NCI-H1105 (cell line): ENCODE data around the gene FETUB.
"Not testable (repeated sequence)": the region's sequence is repeated elsewhere in the genome, so short reads cannot be mapped to it uniquely, and the experiment has no call there.

Experiments used
- DNase-seq: peaks from one replicate; lab custom pipeline; 2025; lab: John Stamatoyannopoulos, UW

FETUB gene

DNA sequence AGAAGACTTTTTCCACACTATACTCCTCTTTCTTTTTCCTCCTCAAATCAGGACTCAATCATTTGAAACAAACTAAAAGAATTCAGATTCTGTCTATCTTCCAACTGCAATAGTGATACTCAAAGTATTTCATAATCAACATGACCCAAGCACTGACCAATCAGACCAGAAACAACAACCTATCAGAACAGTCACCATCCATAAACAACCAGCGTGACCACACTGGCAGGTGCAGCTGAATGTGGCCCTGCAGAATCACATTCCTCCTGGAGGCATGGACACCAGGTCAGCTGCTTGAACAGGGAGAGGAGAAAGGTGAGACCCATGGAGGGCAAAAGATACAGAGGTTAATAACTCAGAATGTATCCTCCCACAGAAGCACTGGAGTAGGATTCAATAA is 39.0 kb downstream of the FETUB start:
- DNase-seq: no peak

DNA sequence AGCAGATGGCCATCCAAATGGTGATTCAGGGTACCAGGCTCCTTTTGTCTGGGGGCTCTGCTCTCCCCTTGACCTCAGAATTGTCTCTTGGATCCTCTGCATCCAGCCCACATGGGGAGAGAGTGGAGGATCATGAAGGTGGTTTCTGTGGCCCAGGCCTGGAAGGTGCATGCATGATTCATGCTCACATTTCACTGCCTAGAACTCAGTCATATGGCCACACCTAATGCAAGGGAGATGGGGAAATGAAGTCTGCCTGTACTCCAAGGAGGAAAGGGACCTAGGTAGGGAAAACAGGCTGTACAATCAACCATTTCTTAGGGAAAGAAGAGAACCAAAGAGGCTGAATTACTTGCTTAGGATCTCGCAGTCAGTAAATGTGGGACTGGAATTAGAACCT is 40.7 kb downstream of the FETUB start:
- DNase-seq: no peak

DNA sequence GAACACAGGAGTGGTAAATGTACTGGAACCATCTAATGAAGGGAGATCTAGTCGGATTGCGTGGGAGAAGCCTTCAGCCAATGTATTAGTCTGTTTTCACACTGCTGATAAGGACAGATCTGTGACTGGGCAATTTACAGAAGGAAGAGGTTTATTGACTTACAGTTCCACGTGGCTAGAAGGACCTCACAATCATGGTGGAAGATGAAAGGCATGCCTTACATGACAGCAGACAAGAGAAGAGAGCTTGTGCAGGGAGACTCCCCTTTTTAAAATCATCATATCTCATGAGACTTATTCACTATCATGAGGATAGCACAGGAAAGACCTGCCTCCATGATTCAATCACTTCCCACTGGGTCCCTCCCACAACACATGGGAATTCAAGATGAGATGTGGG is 42.6 kb downstream of the FETUB start:
- no peak for DNase-seq

DNA sequence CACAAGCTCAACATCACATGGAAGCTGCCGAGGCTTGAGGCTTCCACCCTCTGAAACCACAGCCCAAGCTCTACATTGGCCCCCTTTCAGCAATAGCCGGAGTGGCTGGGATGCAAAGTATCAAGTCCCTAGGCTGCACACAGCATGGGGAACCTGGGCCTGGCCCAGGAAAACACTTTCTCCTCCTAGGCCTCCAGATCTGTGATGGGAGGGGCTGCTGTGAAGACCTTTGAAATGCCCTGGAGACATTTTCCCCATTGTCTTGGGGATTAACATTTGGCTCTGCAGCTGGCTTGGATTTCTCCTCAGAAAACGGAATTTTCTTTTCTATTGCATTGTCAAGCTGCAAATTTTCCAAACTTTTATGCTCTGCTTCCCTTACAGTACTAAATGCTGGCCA is 43.8 kb downstream of the FETUB start:
- DNase-seq: no peak

DNA sequence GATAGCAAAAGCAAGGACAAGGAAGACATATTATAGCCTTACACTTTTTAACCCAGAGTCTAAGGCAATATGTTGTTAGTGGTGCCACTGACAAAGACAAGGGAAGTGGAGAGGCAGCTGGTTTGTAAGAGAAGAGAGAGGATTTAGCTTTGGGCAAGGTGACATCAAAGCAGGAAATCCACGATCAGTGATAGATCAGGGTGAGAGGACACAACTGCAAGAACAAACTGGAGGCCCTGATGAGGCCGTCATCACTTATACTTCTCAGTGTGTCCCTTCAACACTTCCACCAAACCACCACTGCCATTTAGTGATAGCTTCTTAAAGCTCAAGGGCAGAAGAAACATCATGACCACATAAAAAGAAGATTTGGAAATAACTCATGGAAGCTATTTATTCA is 46.3 kb downstream of the FETUB start:
- not testable (repeated sequence) for DNase-seq

DNA sequence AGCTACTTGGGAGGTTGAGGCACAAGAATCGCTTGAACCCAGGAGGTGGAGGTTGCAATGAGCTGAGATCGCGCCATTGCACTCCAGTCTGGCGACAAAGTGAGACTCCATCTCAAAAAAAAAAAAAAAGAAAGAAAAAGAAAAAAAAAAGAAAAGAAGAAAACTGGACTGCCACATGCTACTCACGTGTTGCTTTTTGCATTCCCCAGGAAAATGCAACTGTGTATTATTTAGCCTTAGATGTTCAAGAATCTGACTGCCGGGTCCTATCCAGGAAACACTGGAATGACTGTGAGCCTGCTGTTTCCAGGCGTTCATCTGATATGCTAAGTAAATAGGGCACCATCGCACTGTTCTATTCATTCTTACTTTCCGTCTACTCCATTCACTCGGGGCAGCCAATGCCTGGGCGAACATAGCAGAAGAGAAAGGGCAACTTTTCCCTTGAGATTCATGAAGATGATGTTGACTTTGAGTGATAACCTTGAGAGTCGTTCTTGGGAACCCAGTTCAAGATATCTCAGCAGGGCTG is 47.0 kb downstream of the FETUB start:
- no peak for DNase-seq

DNA sequence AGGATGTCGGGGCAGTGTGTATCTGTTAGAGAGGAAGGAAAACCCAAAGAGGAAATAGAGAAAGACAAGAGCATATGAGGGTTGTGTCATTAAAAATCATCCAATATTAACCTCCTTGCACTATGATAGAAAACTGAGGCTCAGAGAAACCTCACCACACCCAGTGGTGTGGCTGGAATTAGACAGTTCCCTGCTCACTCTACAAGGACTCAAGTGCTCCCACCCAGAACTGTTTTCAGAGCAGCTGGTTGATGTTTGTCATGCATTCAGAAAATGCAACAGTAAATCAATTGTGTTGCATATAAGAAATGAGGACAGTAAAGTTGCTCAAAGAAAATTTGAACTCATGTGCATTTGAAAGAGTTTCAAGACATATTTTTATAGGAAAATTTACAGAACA is 50.1 kb downstream of the FETUB start:
- not testable (repeated sequence) for DNase-seq

DNA sequence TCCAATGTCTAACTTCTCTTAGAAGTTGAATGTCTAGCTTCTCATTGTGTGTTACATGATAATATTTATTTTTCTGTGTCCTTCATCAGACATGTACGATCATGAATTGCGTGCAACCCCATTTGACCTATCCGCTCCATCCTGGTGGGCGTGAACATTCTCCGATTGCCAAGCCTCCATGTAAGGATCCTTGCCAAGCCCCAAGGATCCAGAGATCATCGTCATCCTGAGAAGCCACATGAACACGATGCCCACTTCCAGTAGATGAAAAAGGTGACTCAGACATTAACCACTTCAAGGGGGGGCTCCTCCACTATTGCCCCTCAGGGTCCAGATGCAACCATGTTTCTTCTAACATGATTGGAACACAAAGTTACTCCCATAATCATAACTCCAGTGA is 51.5 kb downstream of the FETUB start:
- DNase-seq: no peak

DNA sequence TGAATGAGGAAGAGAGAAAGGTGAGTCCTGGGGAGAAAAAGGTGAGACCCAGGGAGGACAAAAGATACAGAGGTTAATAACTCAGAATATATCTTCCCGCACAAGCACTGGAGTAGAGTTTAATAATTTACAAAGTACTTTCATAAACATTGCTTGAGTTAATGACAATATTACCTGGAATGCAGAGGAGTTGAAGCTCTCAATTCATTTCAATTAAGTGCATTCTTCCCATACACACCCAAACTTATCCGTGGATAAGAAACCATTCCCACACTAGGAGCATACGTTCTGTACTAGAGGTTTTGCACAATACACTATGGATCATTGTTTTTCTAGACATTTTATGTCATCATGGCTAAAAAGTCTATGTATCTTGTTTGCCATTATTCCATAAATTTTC is 53.6 kb downstream of the FETUB start:
- no peak for DNase-seq

DNA sequence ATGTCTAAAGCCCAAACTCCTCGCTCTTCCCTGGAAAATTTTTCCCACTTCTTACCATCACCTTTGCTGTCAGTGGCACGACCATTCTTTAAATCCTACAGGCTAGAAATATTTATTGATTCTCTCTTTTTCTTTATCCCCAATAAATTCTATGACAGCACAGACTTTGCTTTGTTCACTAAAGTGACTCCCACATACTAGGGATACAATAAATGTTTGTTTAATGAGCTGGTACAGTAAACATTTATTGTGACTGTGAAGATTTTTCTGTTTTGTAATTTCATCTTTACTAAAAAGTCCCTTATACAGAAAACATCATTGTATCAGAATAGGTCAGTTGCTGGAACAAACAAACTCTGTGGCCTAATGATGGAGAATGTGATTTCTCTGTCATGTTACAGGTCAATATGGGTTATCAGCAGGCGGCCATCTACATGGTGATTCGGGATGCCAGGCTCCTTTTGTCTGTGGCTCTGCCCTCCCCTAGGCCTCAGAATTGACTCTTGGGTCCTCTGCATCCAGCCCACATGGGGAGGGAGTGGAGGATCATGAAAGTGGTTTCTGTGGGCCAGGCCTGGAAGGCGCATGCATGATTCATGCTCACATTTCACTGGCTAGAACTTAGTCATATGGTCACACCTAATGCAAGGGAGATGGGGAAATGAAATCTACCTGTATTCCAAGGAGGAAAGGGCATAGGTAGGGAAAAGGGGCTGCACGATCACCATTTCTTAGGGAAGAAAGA is 54.3 kb downstream of the FETUB start:
- no peak for DNase-seq

DNA sequence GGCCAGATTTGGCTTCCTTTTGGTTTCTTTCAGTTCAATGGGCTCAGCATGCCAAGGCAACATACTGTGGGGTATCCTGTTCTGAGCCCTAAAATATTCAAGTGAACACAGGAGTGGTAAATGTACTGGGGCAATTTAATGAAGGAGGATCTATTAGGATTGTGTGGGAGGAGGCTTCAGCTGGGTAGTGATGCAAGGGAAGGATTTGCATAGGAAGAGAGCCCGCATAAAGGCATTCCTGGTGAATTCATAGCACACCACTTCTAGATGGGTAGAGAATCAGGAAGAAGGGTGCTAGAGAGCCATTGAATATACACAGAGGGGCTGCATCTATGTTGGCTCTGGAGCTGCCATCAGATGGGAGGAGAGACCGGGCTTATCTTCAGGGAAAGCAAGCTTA is 56.3 kb downstream of the FETUB start:
- no peak for DNase-seq

DNA sequence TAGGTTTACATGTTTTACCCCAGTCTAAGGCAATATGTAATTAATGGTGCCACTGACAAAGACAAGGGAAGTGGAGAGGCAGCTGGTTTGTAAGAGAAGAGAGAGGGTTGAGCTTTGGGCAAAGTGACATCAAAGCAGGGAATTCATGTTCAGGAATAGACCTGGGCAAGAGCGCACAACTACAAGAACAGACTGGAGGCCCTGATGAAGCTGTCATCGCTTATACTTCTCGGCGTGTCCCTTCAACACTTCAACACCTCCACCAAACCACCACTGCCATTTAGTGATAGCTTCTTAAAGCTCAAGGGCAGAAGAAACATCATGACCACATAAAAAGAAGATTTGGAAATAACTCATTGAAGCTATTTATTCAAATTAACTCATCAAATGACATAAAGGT is 57.3 kb downstream of the FETUB start:
- DNase-seq: no peak

DNA sequence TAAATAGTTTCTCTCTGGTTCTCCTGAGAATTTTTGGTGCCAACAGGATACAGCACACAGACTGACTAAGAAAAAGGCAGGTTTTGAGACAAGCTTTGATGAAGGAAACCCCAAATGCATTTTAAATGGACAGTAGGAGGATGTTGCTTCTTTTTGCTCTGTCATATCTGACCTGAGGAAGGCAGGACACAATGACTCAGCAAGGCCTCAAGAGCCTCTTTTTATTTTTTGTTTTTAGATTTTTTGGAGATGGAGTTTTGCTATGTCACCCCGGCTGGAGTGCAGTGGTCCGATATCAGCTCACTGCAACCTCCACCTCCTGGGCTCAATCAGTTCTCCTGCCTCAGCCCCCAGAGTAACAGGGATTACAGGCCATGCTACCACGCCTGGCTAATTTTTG is 60.1 kb downstream of the FETUB start:
- DNase-seq: no peak

DNA sequence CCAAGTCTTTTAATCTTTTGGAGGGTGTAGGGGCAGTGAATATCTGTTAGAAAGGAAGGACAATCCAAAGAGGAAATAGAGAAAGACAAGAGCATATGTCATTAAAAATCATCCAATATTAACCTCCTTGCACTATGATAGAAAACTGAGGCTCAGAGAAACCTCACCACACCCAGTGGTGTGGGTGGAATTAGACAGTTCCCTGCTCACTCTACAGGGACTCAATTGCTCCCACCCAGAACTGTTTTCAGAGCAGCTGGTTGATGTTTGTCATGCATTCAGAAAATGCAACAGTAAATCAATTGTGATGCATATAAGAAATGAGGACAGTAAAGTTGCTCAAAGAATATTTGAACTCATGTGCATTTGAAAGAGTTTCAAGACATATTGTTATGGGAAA is 62.3 kb downstream of the FETUB start:
- DNase-seq: not testable (repeated sequence)
